ENCODE measurements around the gene MUC2.

DNA sequence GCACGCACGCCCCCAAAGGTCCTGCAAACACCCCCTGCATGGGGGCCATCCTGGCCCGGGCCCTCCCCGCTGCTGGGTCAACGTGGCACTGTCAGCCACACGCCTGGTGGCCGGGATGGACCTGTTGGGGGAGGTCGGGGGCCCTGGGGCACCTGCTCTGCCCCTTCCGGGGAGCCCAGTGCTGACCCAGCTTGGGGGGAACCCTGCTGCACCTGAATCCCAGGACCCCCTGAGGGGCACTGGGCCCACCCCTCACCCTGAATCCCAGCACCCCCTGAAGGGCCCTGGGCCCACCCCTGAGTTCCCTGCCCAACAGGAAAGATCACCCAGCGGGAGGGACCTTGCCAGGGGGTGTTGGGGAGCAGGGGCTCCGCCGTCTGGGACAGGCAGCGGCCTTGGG is 37.7 kb upstream of the MUC2 start:
- TF ChIP-seq, protein P1, sequence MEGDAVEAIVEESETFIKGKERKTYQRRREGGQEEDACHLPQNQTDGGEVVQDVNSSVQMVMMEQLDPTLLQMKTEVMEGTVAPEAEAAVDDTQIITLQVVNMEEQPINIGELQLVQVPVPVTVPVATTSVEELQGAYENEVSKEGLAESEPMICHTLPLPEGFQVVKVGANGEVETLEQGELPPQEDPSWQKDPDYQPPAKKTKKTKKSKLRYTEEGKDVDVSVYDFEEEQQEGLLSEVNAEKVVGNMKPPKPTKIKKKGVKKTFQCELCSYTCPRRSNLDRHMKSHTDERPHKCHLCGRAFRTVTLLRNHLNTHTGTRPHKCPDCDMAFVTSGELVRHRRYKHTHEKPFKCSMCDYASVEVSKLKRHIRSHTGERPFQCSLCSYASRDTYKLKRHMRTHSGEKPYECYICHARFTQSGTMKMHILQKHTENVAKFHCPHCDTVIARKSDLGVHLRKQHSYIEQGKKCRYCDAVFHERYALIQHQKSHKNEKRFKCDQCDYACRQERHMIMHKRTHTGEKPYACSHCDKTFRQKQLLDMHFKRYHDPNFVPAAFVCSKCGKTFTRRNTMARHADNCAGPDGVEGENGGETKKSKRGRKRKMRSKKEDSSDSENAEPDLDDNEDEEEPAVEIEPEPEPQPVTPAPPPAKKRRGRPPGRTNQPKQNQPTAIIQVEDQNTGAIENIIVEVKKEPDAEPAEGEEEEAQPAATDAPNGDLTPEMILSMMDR (IDR thresholded peaks at IDR 0.05), result no peak
- TF ChIP-seq EZH2 (IDR thresholded peaks at IDR 0.05; ENCODE audit: borderline replicate concordance, insufficient read depth, low read depth, low read length, poor library complexity, severe bottlenecking), result no peak
